H7 (cell line): ENCODE data around the gene AMIGO3. TPM values are rescaled to one million over a fixed set of nuclear protein-coding genes. Genes with fewer than 3 reads are reported as not detected.

Source experiments
- DNase-seq: peaks from one replicate; pipeline ENCODE4 v3.0.0; 2012
- H3K27me3 ChIP-seq: 2 replicates; pipeline ENCODE4 v1.6.0; 2011; ENCODE audit warnings: mild to moderate bottlenecking, low read length; ENCODE audit not compliant: control insufficient read depth, insufficient read depth
- H3K36me3 ChIP-seq: replicated peaks from 2 replicates; pipeline ENCODE4 v1.5.1; 2011; ENCODE audit warnings: low read length; ENCODE audit not compliant: control insufficient read depth, insufficient read depth
- H3K4me3 ChIP-seq: 2 replicates; pipeline ENCODE4 v1.5.1; 2011; ENCODE audit warnings: low read depth, mild to moderate bottlenecking, control low read depth, low read length, moderate library complexity; ENCODE audit not compliant: insufficient read depth
- total RNA-seq: library from RNA; depleted of rRNA; stranded (reverse); fragments of >200 nt; shearing (Covaris generic); gene quantifications from 2 replicates; pipeline ENCODE4 v1.2.3, GENCODE V29; 2014

The AMIGO3 gene
- total RNA-seq, 1 experiment from 2014 or later, result 5.8 TPM

- H3K4me3 ChIP-seq, result no peak overlapping the region
- H3K36me3 ChIP-seq, result peaks cover 15% of the 10 kb centered on the region
- peak; percentile 24 for DNase-seq
- H3K27me3 ChIP-seq, result peaks cover 7% of the 10 kb centered on the region; the same call in 1 of the 2 replicates
Measured at GRCh38 chr3:49720855-49721595, 1.5 kb upstream of the AMIGO3 start.

- Histone ChIP-seq H3K36me3 (peaks cover 15% of the 10 kb centered on the region), H3K4me3 (peak overlapping the region; percentile 84), H3K27me3 (peaks cover 7% of the 10 kb centered on the region; the same call in 1 of the 2 replicates)
- DNase-seq, result no peak
Measured at GRCh38 chr3:49718858-49719213, 648 bp downstream of the AMIGO3 start.

GRCh38 chr3:49717959-49718857 lies 1.3 kb downstream of the AMIGO3 start:
- DNase-seq, result peak; percentile 57
- Histone ChIP-seq H3K36me3 (peaks cover 15% of the 10 kb centered on the region), H3K4me3 (peak overlapping the region; percentile 84), H3K27me3 (peaks cover 7% of the 10 kb centered on the region; the same call in 1 of the 2 replicates)

- no peak overlapping the region for H3K4me3 ChIP-seq
- peak; percentile 28 for DNase-seq
- peaks cover 11% of the 10 kb centered on the region for H3K36me3 ChIP-seq
- H3K27me3 ChIP-seq, result peaks cover 7% of the 10 kb centered on the region; the same call in 1 of the 2 replicates
Measured at GRCh38 chr3:49717211-49717958, 2.1 kb downstream of the AMIGO3 start.

GRCh38 chr3:49716691-49717210 lies 2.7 kb downstream of the AMIGO3 start:
- H3K27me3 ChIP-seq, result peaks cover 7% of the 10 kb centered on the region; the same call in 1 of the 2 replicates
- peak; percentile 35 for DNase-seq
- no peak overlapping the region for H3K4me3 ChIP-seq
- peaks cover 7% of the 10 kb centered on the region for H3K36me3 ChIP-seq

GRCh38 chr3:49716169-49716568 lies 3.3 kb downstream of the AMIGO3 start:
- peaks cover 7% of the 10 kb centered on the region; the same call in 1 of the 2 replicates for H3K27me3 ChIP-seq
- no peak for DNase-seq
- H3K36me3 ChIP-seq, result peaks cover 4% of the 10 kb centered on the region
- no peak overlapping the region for H3K4me3 ChIP-seq

GRCh38 chr3:49715611-49716121 lies 3.8 kb downstream of the AMIGO3 start:
- Histone ChIP-seq H3K4me3 (no peak overlapping the region), H3K36me3 (no peaks in the 10 kb centered on the region; the same call in none of the 2 replicates)
- DNase-seq, result no peak

GRCh38 chr3:49714728-49715550 lies 4.5 kb downstream of the AMIGO3 start:
- Histone ChIP-seq H3K4me3 (no peak overlapping the region), H3K36me3 (no peaks in the 10 kb centered on the region; the same call in 1 of the 2 replicates), H3K27me3 (peaks cover 7% of the 10 kb centered on the region; the same call in 1 of the 2 replicates)
- DNase-seq, result no peak

More at GRCh38 chr3:49715611-49716121, 3.8 kb downstream of the AMIGO3 start:
- H3K27me3 ChIP-seq, result peaks cover 7% of the 10 kb centered on the region; the same call in 1 of the 2 replicates

GRCh38 chr3:49713336-49714105 lies 6.0 kb downstream of the AMIGO3 start:
- Histone ChIP-seq H3K36me3 (no peaks in the 10 kb centered on the region; the same call in 1 of the 2 replicates), H3K4me3 (no peak overlapping the region), H3K27me3 (peaks cover 3% of the 10 kb centered on the region; the same call in 1 of the 2 replicates)
- DNase-seq, result peak; percentile 29

GRCh38 chr3:49712631-49713317 lies 6.7 kb downstream of the AMIGO3 start:
- peak; percentile 60 for DNase-seq
- Histone ChIP-seq H3K27me3 (no peaks in the 10 kb centered on the region), H3K36me3 (no peaks in the 10 kb centered on the region; the same call in 1 of the 2 replicates)

GRCh38 chr3:49712166-49712565 lies 7.3 kb downstream of the AMIGO3 start:
- no peaks in the 10 kb centered on the region; the same call in 1 of the 2 replicates for H3K36me3 ChIP-seq
- H3K27me3 ChIP-seq, result no peaks in the 10 kb centered on the region
- no peak for DNase-seq
- H3K4me3 ChIP-seq, result no peak overlapping the region

More at GRCh38 chr3:49712631-49713317, 6.7 kb downstream of the AMIGO3 start:
- H3K4me3 ChIP-seq, result no peak overlapping the region

- Histone ChIP-seq H3K4me3 (no peak overlapping the region), H3K36me3 (no peaks in the 10 kb centered on the region; the same call in 1 of the 2 replicates), H3K27me3 (no peaks in the 10 kb centered on the region)
- DNase-seq, result no peak
Measured at GRCh38 chr3:49711489-49711888, 8.0 kb downstream of the AMIGO3 start.
